DMS53 treated with DMSO at 0.1 percent for 48 hours (cell line): ENCODE data around the gene PPP4R4.
"Not testable (repeated sequence)": the region's sequence is repeated elsewhere in the genome, so short reads cannot be mapped to it uniquely, and the experiment has no call there.

ENCODE experiments used
- DNase-seq: peaks from one replicate; lab custom pipeline; 2025; ENCODE audit not compliant: unreplicated experiment; lab: John Stamatoyannopoulos, UW

The PPP4R4 gene

DNA sequence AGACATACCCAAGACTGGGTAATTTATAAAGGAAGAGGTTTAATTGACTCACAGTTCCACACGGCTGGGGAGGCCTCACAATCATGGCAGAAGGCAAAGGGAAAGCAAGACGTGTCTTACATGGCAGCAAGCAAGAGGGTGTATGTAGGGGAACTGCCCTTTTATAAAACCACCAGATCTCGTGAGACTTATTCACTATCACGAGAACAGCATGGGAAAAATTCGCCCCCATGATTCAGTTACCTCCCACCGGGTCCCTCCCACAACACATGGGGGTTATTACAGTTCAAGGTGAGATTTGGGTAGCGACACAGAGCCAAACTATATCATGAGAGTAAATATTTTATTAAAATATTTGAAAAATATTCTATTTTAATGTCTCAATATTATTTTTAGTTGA lies 94.5 kb downstream of the PPP4R4 start:
- DNase-seq, result not testable (repeated sequence)

DNA sequence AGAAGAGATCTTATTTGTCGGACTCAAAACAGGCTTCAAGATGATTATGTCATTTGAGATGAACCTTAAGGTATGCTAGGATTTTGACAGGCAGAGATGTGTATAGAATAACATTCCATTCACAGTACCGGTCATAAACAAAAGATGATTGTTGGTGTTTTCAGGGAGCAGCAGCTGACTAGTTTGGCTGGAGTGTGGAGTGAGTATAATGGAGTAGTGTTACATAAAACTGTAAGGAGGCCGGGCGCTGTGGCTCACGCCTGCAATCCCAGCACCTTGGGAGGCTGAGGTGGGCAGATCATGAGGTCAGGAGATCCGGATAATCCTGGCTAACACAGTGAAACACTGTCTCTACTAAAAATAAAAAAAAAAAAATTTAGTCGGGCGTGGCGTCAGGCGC lies 95.0 kb downstream of the PPP4R4 start:
- DNase-seq, result no peak

DNA sequence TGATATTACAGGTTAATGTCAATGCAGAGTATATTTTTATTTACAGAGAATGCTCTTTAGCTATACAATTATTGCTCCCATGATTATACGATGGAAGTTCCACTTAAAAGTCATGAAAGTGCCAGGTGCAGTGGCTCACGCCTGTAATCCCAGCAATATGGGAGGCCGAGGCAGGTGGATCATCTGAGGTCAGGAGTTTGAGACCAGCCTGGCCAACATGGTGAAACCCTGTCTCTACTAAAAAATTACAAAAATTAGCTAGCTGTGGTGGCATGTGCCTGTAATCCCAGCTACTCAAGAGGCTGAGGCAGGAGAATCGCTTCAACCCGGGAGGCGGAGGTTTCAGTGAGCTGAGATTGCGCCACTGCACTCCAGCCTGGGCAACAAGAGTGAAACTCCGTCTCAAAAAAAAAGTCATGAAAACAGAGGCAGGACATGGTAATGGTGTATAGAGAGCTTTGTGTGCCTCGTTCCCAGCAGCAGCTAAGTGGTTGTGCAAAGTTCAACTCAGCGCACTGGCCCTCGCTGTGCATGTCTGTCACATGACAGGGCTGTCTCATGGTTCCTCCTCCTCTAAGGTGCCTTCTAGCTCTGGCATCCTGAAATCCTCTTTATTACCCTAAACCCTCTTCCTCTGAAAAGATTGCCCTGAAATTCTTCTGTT lies 102.9 kb downstream of the PPP4R4 start:
- not testable (repeated sequence) for DNase-seq

DNA sequence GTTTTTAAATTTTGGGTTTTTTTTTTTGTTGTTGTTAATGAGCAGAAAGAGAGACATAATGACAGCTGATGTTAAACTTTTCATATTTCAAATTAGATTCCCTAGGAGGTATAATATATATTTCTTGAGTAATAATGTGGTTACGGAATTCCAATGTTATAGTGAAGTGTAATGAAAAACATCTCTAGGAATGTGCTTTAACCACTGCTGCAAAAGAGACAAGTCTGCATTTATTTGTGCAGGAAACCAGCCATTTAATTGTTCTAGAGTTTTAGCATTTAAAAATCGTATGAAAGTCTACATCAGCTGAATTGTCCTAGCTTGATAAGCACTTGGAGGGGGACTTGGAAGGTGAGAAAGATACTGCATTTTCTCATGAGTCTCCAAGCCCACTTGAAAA lies 104.6 kb downstream of the PPP4R4 start:
- DNase-seq, result no peak

DNA sequence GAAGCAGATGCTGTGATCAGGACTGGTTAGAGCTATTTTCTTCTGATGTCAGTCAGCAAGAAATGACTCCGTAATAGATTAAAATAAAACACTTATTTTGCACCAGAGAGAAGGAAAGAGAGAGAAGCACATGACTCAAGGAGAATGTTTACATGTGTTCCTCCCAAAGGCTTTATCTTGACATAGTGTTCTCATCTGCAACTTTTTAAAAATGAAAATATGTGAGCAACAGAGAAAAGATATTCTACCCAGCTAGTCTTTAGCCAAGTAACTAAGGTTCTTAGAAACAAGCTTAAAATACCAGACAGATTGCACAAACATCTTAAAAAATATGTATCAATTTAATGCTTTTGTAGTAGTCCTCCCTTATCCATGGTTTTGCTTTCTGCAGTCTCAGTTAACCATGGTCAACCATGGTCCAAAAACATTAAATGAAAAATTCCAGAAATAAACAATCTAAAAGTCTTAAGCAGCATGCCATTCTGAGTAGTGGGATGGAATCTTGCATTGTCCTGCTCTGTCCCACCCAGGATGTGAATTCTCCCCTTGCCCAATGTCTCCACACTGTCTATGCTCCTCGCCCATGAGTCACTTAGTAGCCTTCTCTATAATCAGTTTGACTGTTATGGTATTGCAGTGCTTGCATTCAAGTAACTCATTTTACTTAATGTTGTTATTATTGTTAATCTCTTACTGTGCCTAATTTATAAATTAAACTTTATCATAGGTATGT lies 109.0 kb downstream of the PPP4R4 start:
- no peak for DNase-seq

- no peak for DNase-seq
These were observed 110.1 kb downstream of the PPP4R4 start for GRCh38 chr14:94284221-94284620.

- DNase-seq, result no peak
These were observed 111.0 kb downstream of the PPP4R4 start for GRCh38 chr14:94285158-94285557.

DNA sequence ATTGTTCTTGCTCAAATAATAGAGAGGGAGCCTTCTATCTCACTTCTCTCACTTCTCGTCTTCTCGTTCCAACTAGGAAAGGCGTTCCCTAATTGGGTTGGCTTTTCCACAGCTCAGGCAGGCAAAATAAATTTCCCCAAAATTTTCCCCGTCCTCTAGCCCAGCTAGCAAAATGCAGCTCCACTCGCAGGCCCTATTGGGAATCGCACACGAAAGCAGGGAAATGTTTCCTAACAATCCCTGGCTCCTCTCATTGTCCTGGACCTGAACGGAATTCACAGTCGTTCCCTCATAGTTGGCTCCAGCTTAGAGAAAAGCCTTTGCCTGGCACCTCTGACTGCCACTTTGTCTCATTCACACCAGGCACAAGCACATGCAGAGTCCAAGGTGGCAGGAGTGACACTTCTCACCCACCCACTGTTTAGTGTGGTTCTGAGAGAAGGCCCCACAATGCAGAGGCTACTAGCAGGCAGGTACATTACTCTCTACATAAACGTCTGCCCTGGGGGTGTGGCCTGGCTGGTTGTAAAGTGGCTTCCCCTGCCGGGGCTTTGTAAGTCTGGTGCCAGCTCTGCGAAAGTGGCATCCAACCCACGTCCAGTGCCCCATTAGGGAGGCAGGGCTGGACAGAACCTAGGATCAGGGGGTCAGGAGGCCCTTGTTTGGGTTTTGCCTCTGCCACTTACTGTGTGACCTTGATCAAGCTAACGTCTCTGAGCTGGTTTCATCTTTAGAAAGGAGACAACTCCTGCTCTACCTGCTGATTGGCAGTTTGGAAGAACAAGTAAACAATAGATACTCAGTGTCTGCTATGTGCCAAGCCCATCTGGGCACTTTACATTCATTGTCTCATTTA lies 114.7 kb downstream of the PPP4R4 start:
- DNase-seq, result no peak

DNA sequence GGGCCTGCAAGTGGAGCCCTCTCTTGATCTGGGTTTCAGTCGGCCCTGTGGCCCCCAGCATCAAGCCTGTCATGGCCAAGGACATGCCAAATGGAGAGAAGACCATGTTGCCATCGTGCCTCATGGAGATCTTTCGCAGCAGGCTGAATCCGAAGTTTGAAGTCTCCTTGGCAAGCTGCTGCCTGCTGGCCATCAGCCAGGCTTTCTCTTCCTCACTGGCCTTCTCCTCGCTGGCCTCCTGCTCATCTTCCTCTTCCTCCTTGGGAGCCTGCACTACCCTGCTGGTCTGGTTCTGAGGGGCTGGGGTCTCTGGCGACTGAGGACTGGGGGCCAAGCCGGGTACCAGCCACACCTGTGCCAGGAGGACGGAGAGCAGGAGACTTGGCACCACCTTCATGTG lies 116.1 kb downstream of the PPP4R4 start:
- no peak for DNase-seq

- no peak for DNase-seq
These were observed 117.2 kb downstream of the PPP4R4 start for GRCh38 chr14:94291159-94291905.

- DNase-seq, result no peak
These were observed 117.9 kb downstream of the PPP4R4 start for GRCh38 chr14:94291906-94292525.

DNA sequence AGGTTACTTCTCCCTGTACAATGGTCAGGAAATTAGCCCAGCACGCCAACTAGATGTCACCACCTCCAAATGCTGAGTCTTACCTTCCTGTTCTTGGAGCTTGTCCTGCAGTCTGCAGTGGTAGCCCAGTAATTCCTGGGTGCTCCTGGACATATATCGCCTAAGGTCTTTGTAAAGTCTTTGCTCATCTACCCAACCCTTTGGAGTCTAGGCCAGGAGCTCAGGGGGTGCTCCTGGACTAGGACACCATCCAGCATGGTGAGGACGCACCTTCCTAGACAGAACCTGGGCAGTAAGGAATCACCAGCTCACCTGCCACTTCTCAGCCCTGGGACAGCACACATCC lies 118.4 kb downstream of the PPP4R4 start:
- no peak for DNase-seq

DNA sequence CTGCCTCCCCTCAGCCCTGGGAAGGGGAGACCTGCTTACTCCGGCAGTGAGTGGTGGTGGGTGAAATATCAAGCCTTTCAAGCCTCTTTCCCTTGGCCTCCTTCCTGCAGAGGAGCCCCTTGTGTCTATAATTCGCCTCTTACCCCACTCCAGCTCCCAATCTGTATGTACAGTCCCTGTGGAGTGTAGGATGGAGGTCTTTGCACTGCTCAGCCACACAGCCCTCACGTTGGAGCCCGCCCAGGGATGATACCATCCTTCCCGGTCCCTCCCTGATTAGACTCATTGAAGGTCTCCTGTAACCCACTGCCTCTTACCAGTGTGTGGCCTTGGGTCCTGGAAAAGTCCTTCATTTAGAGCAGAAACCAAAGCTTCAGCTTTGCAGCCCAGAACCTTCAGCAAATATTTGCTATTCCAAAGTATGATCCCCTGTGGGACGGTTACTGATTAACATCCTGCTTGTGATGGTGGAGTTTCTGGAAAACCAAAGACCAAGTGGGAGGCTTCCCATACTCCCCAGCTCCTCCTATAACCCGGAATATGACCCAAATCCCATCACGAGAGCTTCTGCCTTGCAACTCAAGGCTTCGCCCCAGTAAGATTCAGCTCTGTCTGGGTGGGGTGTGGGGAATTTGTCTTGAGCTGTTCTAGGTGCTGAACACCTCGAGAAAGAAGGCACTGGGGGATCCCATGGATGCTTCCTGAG lies 118.9 kb downstream of the PPP4R4 start, which contains the start of gene SERPINA10:
TSS of gene SERPINA10 (minus strand) at position 397 of the 706 bp plus-strand sequence. CDS start 2,675 bp downstream, outside the sequence.
- peak; percentile 24 for DNase-seq

- DNase-seq, result no peak
These were observed 119.4 kb downstream of the PPP4R4 start for GRCh38 chr14:94293578-94293924.

- no peak for DNase-seq
These were observed 121.4 kb downstream of the PPP4R4 start for GRCh38 chr14:94295360-94296180.

GRCh38 chr14:94296181-94296545 lies 122.0 kb downstream of the PPP4R4 start:
- DNase-seq, result not testable (repeated sequence)

DNA sequence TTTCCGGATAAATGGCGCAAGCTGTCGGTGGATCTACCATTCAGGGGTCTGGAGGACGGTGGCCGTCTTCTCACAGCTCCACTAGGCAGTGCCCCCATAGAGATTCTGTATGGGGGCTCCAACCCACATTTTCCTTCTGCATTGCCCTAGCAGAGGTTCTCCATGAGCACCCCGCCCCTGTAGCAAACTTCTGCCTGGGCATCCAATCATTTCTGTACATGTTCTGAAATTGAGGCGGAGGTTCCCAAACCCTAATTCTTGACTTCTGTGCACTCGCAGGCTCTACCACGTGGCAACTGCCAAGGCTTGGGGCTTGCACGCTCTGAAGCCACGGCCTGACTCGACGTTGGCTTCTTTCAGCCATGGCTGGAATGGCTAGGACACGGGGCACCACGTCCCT lies 124.0 kb downstream of the PPP4R4 start:
- DNase-seq, result no peak

DNA sequence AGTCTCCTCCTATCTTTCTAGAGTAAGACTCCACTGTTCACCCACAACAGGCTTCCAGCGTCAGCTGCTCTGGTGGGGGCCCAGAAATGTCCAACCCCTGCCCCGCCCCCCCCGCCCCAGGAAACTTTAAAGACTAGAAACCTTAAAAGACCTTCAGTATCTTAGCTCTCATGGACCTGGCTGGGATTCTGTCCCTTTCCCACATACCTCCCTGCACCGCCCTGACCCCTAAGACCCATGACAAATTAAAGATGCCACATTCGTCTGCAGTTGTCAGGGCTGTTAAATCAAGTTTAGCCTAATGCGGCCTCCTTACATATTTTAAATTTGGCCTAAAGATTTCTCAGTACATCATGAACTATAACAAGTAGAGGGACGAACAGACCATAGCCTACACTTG lies 129.0 kb downstream of the PPP4R4 start:
- DNase-seq, result no peak

DNA sequence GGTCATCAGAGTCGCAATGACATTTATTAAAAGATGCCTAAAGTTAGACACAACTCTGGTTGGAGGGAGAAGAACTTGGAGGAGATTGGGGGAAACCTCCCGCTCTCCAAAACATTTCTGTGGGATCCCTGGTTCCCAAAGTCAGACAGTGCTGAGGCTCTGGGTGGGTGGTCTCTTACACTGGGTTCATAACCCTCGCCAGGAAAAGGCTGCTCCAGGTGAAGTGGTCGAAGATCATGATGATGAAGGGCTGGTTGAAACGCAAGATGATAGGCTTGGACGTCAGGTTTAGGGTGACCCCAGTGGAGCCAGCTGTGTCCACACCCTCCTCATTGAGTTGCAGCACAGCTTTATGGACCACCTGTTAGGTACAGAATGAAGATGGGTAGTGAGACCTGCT lies 130.1 kb downstream of the PPP4R4 start:
- no peak for DNase-seq
